HCT116 (cell line): ENCODE measurements around the gene MAP3K5. TPM values are rescaled to one million over a fixed set of nuclear protein-coding genes. Genes with fewer than 3 reads are reported as not detected.

Source experiments
- ATAC-seq: fragments of 200-7000 bp; cut with Tn5 transposase; 2 replicates; pipeline ENCODE4 v1.9.1; 2020; ENCODE audit warnings: mild to moderate bottlenecking, moderate library complexity
- BruUV-seq: library from RNA; stranded (reverse); fragments of 400-500 nt; replicated peaks from 2 replicates; lab custom pipeline; 2021; lab: Mats Ljungman, UMichigan
- CTCF ChIA-PET: fragments of 300-600 bp; sonication (Branson Sonifier 250); formaldehyde crosslinking; loops from one replicate; lab custom pipeline; 2021; ENCODE audit warnings: antibody characterized with exemption; lab: Charles Lee
- POLR2A ChIA-PET: fragments of 300-600, 350-600 bp; sonication (Branson Sonifier 250); formaldehyde crosslinking; loops from one replicate; lab custom pipeline; 2021; ENCODE audit warnings: antibody characterized with exemption; lab: Charles Lee
- RAD21 ChIA-PET, 2 experiments: fragments of 300-600 bp; sonication (Branson Sonifier 250); formaldehyde crosslinking; loops; one replicate each; lab custom pipeline; 2023; ENCODE audit warnings: low total read pairs in 2 of 2; ENCODE audit not compliant: uncharacterized antibody in 2 of 2, unreplicated experiment in 2 of 2, low non-redundant PET in 1 of 2; lab: Charles Lee
- DNase-seq: peaks from one replicate; pipeline ENCODE4 v3.0.0-alpha.2; 2010; ENCODE audit warnings: low read depth, low spot score
- H2AFZ ChIP-seq: fragments of 200-600 bp; shearing (Covaris generic), sonication (generic); 2 replicates; pipeline ENCODE4 v1.6.1; 2017; ENCODE audit warnings: low read depth, mixed run types, mixed read lengths, antibody characterized with exemption, low read length; ENCODE audit not compliant: poor library complexity, severe bottlenecking
- H3K27ac ChIP-seq: 2 replicates; pipeline ENCODE4 v1.5.1; 2012; ENCODE audit warnings: low read depth, low read length
- H3K27me3 ChIP-seq: fragments of 200-600 bp; sonication (generic); 2 replicates; pipeline ENCODE4 v1.6.1; 2016; ENCODE audit warnings: mixed run types, low read length, mixed read lengths; ENCODE audit not compliant: insufficient read depth
- H3K36me3 ChIP-seq, 2 experiments: fragments of 200-500 bp in 1 of 2; fragments of 200-600 bp in 1 of 2; sonication (Bioruptor generic) in 1 of 2; sonication (generic) in 1 of 2; 2 replicates each; pipeline versions ENCODE4 v1.5.1 to v1.6.1; 2014 to 2016; ENCODE audit warnings: low read length in 2 of 2, inconsistent platforms in 1 of 2, mixed read lengths in 1 of 2, mixed run types in 1 of 2; ENCODE audit not compliant: insufficient read depth in 2 of 2, control insufficient read depth in 1 of 2
- H3K4me1 ChIP-seq, 2 experiments: fragments of 200-600 bp in 1 of 2; sonication (generic) in 1 of 2; 2 replicates each; pipeline versions ENCODE4 v1.5.1 to v1.6.1; 2012 to 2017; ENCODE audit warnings: low read length in 2 of 2, inconsistent platforms in 1 of 2, mild to moderate bottlenecking in 1 of 2, mixed read lengths in 1 of 2, mixed run types in 1 of 2, moderate library complexity in 1 of 2; ENCODE audit not compliant: insufficient read depth in 2 of 2, control insufficient read depth in 1 of 2
- H3K4me2 ChIP-seq: fragments of 200-600 bp; sonication (generic); 2 replicates; pipeline ENCODE4 v1.6.1; 2017; ENCODE audit warnings: mixed run types, low read length, mixed read lengths
- H3K4me3 ChIP-seq, 2 experiments: fragments of 200-600 bp in 1 of 2; sonication (generic) in 1 of 2; replicated peaks in 1 of 2; 2 replicates each; pipeline ENCODE4 v1.5.1; 2011 to 2016; ENCODE audit warnings: low read length in 2 of 2, control low read depth in 1 of 2, low read depth in 1 of 2, mild to moderate bottlenecking in 1 of 2, mixed read lengths in 1 of 2, mixed run types in 1 of 2
- H3K79me2 ChIP-seq: fragments of 200-600 bp; sonication (generic); 2 replicates; pipeline ENCODE4 v1.6.1; 2017; ENCODE audit warnings: mild to moderate bottlenecking, mixed run types, low read length, moderate library complexity, mixed read lengths; ENCODE audit not compliant: insufficient read depth
- H3K9ac ChIP-seq: fragments of 200-600 bp; sonication (generic); 2 replicates; pipeline ENCODE4 v1.6.1; 2016; ENCODE audit warnings: low read length, mixed read lengths
- H3K9me2 ChIP-seq: fragments of 200-600 bp; sonication (generic), shearing (Covaris generic); 2 replicates; pipeline ENCODE4 v1.6.1; 2017; ENCODE audit warnings: mixed run types, mild to moderate bottlenecking, moderate library complexity; ENCODE audit not compliant: insufficient read depth
- H3K9me3 ChIP-seq, 2 experiments: fragments of 200-500 bp in 1 of 2; fragments of 200-600 bp in 1 of 2; sonication (Bioruptor generic) in 1 of 2; sonication (generic) in 1 of 2; 2 replicates each; pipeline ENCODE4 v1.6.1; 2014 to 2017; ENCODE audit warnings: low read length in 2 of 2, mixed read lengths in 2 of 2, inconsistent platforms in 1 of 2, low read depth in 1 of 2, mild to moderate bottlenecking in 1 of 2, mixed run types in 1 of 2, moderate library complexity in 1 of 2; ENCODE audit not compliant: control insufficient read depth in 1 of 2, insufficient read depth in 1 of 2
- H4K20me1 ChIP-seq: fragments of 200-600 bp; sonication (generic), shearing (Covaris generic); 2 replicates; pipeline ENCODE4 v1.6.1; 2017; ENCODE audit warnings: mixed run types, mild to moderate bottlenecking, moderate library complexity; ENCODE audit not compliant: insufficient read depth
- ATF3 ChIP-seq: IDR thresholded peaks from 2 replicates; pipeline ENCODE4 v1.6.1; 2012
- CBX3 ChIP-seq: IDR thresholded peaks from 2 replicates; pipeline ENCODE4 v1.6.1; 2012; ENCODE audit warnings: low read depth
- CTCF ChIP-seq, 3 experiments: fragments of 200-600 bp in 1 of 3; sonication (generic) in 1 of 3; IDR thresholded peaks in 2 of 3; conservative IDR thresholded peaks in 1 of 3; 2 replicates each; pipeline ENCODE4 v1.5.1; 2012 to 2017; ENCODE audit warnings: low read depth in 2 of 3, low read length in 2 of 3, antibody characterized with exemption in 1 of 3, borderline replicate concordance in 1 of 3, control low read depth in 1 of 3, mild to moderate bottlenecking in 1 of 3, mixed read lengths in 1 of 3, mixed run types in 1 of 3, moderate library complexity in 1 of 3; ENCODE audit not compliant: insufficient read depth in 1 of 3
- JUND ChIP-seq: IDR thresholded peaks from 2 replicates; pipeline ENCODE4 v1.6.1; 2012
- RAD21 ChIP-seq: IDR thresholded peaks from 2 replicates; pipeline ENCODE4 v1.6.1; 2012; ENCODE audit warnings: low read depth, mild to moderate bottlenecking
- SIN3A ChIP-seq: IDR thresholded peaks from 2 replicates; pipeline ENCODE4 v1.6.1; 2012; ENCODE audit warnings: low read depth
- SP1 ChIP-seq: IDR thresholded peaks from 2 replicates; pipeline ENCODE4 v1.6.1; 2012; ENCODE audit warnings: low read depth
- SRF ChIP-seq: IDR thresholded peaks from 2 replicates; pipeline ENCODE4 v1.6.1; 2012; ENCODE audit warnings: low read depth
- intact Hi-C: fragments of 100-400 bp; cut with micrococcal nuclease; formaldehyde crosslinking; loops from 2 replicates; pipeline ENCODE4 v1.10.0; 2022
- total RNA-seq: library from RNA; stranded (reverse); gene quantifications from one replicate; pipeline ENCODE4 v1.2.1, GENCODE V29; 2021; ENCODE audit not compliant: unreplicated experiment

Gene MAP3K5
- total RNA-seq, 1 experiment from 2014 or later = 11.8 TPM

DNA sequence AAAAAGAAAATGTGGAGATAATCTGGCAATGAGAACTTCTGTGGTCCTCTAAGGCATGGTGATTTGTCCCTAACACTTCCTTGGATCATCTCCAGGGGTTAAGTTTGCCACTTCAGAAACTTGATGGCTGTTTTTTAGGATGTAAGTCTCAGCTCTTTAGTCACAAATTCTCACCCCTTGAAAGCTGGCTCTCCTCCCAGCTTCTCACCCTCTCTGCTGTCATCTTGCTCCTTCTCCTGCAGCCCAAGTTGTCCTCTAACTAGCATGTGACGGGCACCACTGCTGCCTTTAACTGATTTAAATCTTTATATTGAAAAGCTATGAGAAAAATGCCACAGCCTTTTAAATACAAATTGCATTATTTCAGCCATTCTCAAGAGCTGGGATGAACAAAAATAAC lies 107.8 kb downstream of the MAP3K5 start (continued):
- TF ChIP-seq SIN3A = no peak
- TF ChIP-seq CTCF (IDR thresholded peaks at IDR 0.05 in 2 of 3, conservative IDR thresholded peaks at IDR 0.05 in 1 of 3; ENCODE audit: borderline replicate concordance in 1 of 3, insufficient read depth in 1 of 3, low read depth in 2 of 3, low read length in 2 of 3) = no peak
- no peak for TF ChIP-seq SRF

GRCh38 chr6:136683209-136683941 lies 108.9 kb downstream of the MAP3K5 start:
- no peaks in the 10 kb centered on the region for H3K36me3 ChIP-seq
- H3K27ac ChIP-seq = no peak overlapping the region
- H2AFZ ChIP-seq = no peak overlapping the region
- CTCF ChIA-PET = no interaction called here
- H3K27me3 ChIP-seq = no peaks in the 10 kb centered on the region
- no peak overlapping the region for H3K4me2 ChIP-seq
- no peak overlapping the region for H3K4me3 ChIP-seq
- POLR2A ChIA-PET = no interaction called here
- no peak for ATAC-seq
- intact Hi-C loops = no loop called here
- no peaks in the 10 kb centered on the region for H3K9me2 ChIP-seq
- H4K20me1 ChIP-seq = no peaks in the 10 kb centered on the region
- TF ChIP-seq ATF3 (no peak), SIN3A (no peak), CTCF (IDR thresholded peaks at IDR 0.05 in 2 of 3, conservative IDR thresholded peaks at IDR 0.05 in 1 of 3; ENCODE audit: borderline replicate concordance in 1 of 3, insufficient read depth in 1 of 3, low read depth in 2 of 3, low read length in 2 of 3) (no peak), RAD21 (no peak), SRF (no peak), SP1 (no peak), CBX3 (no peak), JUND (no peak)
- TF ChIP-seq, all 23 proteins: peak for 0
- H3K9me3 ChIP-seq = no peaks in the 10 kb centered on the region
- H3K79me2 ChIP-seq = no peaks in the 10 kb centered on the region
- BruUV-seq = no TSS peak
- RAD21 ChIA-PET = no interaction called here
- H3K9ac ChIP-seq = no peak overlapping the region
- DNase-seq = no peak
- peaks cover 0 to 10% of the 10 kb centered on the region in 2 experiments; a peak in 1 of 4 replicates for H3K4me1 ChIP-seq
